ENCODE measurements around the gene PYGL.

GRCh38 chr14:50917449-50917848 lies 26.8 kb downstream of the PYGL start:
- TF ChIP-seq ZNF274 (IDR thresholded peaks at IDR 0.05; ENCODE audit: low read depth, low read length), result no peak
- no peak for TF ChIP-seq YY1 (IDR thresholded peaks at IDR 0.05; ENCODE audit: insufficient read depth, insufficient read length)

Data from NT2/D1 (cell line).